HepG2 (cell line): ENCODE data around the gene HLA-F. TPM values are rescaled to one million over a fixed set of nuclear protein-coding genes. Genes with fewer than 3 reads are reported as not detected.

Experiments
- ATF1 ChIP-seq: IDR thresholded peaks from 2 replicates; pipeline ENCODE4 v1.6.1; 2016; ENCODE audit warnings: mild to moderate bottlenecking, control low read depth
- CREB1 ChIP-seq, 2 experiments: fragments of 450-650 bp in 1 of 2; IDR thresholded peaks; 2 replicates each; pipeline ENCODE4 v1.6.1; 2016 to 2017; ENCODE audit warnings: control low read depth in 1 of 2, mild to moderate bottlenecking in 1 of 2, missing compliant biosample characterization in 1 of 2, missing genetic modification characterization in 1 of 2
- DNMT3B ChIP-seq: conservative IDR thresholded peaks from 2 replicates; pipeline ENCODE4 v1.6.1; 2016; ENCODE audit warnings: missing biosample characterization, control low read depth
- FOXO1 ChIP-seq: sonication (generic); formaldehyde crosslinking; IDR thresholded peaks from 2 replicates; pipeline ENCODE4 v1.4.0; 2020; ENCODE audit warnings: missing genetic modification reagents
- HNRNPK ChIP-seq: fragments of 200-400 bp; formaldehyde crosslinking; IDR thresholded peaks from 2 replicates; pipeline ENCODE4 v1.6.1; 2018; ENCODE audit warnings: low read length, low read depth, moderate library complexity, mild to moderate bottlenecking; ENCODE audit not compliant: poor library complexity, severe bottlenecking
- HNRNPL ChIP-seq: fragments of 200-400 bp; formaldehyde crosslinking; IDR thresholded peaks from 2 replicates; pipeline ENCODE4 v1.6.1; 2017; ENCODE audit warnings: mild to moderate bottlenecking, low read depth, low read length
- IRF2 ChIP-seq: IDR thresholded peaks from 2 replicates; pipeline ENCODE4 v1.6.1; 2018; ENCODE audit warnings: missing genetic modification reagents, missing compliant biosample characterization
- MAZ ChIP-seq, 2 experiments: sonication (generic) in 1 of 2; formaldehyde crosslinking in 1 of 2; IDR thresholded peaks; 2 replicates each; pipeline versions ENCODE4 v1.5.0 to v1.6.1; 2012 to 2020; ENCODE audit warnings: low read depth in 2 of 2, mild to moderate bottlenecking in 2 of 2, borderline replicate concordance in 1 of 2, improper control_type of control experiment in 1 of 2, low read length in 1 of 2, missing genetic modification reagents in 1 of 2, moderate library complexity in 1 of 2
- NCOA2 ChIP-seq: sonication (generic); formaldehyde crosslinking; IDR thresholded peaks from 2 replicates; pipeline ENCODE4 v1.8.0; 2022; ENCODE audit warnings: inconsistent platforms
- PBX2 ChIP-seq: IDR thresholded peaks from 2 replicates; pipeline ENCODE4 v1.6.1; 2016; ENCODE audit warnings: control low read depth
- PHF20 ChIP-seq: sonication (generic); formaldehyde crosslinking; IDR thresholded peaks from 2 replicates; pipeline ENCODE4 v1.5.0; 2020; ENCODE audit warnings: mild to moderate bottlenecking, missing genetic modification reagents
- PITX1 ChIP-seq: sonication (generic); formaldehyde crosslinking; IDR thresholded peaks from 2 replicates; pipeline ENCODE4 v1.5.1; 2020; ENCODE audit warnings: mild to moderate bottlenecking, missing genetic modification reagents
- PTBP1 ChIP-seq: fragments of 200-400 bp; formaldehyde crosslinking; IDR thresholded peaks from 2 replicates; pipeline ENCODE4 v1.6.1; 2018; ENCODE audit warnings: low read length, low read depth; ENCODE audit not compliant: poor library complexity, severe bottlenecking
- RNF2 ChIP-seq: fragments of 450-650 bp; conservative IDR thresholded peaks from 2 replicates; pipeline ENCODE4 v1.6.1; 2016; ENCODE audit warnings: low read depth
- SRY ChIP-seq: sonication (generic); formaldehyde crosslinking; IDR thresholded peaks from 2 replicates; pipeline ENCODE4 v1.8.0; 2022; ENCODE audit warnings: mild to moderate bottlenecking, missing genetic modification reagents
- ZBTB43 ChIP-seq: sonication (generic); formaldehyde crosslinking; conservative IDR thresholded peaks from 2 replicates; pipeline ENCODE4 v1.4.0; 2020; ENCODE audit warnings: missing genetic modification reagents
- ZFP36L2 ChIP-seq: sonication (generic); formaldehyde crosslinking; IDR thresholded peaks from 2 replicates; pipeline ENCODE4 v1.4.0; 2020; ENCODE audit warnings: missing genetic modification reagents
- ZNF317 ChIP-seq: sonication (generic); formaldehyde crosslinking; IDR thresholded peaks from 2 replicates; pipeline ENCODE4 v1.5.0; 2020; ENCODE audit warnings: mild to moderate bottlenecking, missing genetic modification reagents
- ZNF552 ChIP-seq: sonication (generic); formaldehyde crosslinking; IDR thresholded peaks from 2 replicates; pipeline ENCODE4 v1.9.0; 2022; ENCODE audit warnings: missing genetic modification reagents, mild to moderate bottlenecking, borderline replicate concordance
- ZNF607 ChIP-seq: sonication (generic); formaldehyde crosslinking; IDR thresholded peaks from 2 replicates; pipeline ENCODE4 v1.5.1; 2020; ENCODE audit warnings: missing genetic modification reagents, mild to moderate bottlenecking, borderline replicate concordance
- polyA plus RNA-seq, 8 experiments: library from polyadenylated mRNA; depleted of rRNA in 3 of 8; stranded (reverse) in 7 of 8; unstranded in 1 of 8; fragments of >200 nt; fragmentation: Illumina TruSeq in 4 of 8; extraction: Trizol in 4 of 8; gene quantifications; 2 replicates each; pipeline versions ENCODE4 v1.2.1 to v1.2.3, GENCODE V29; 2011 to 2016; ENCODE audit warnings: low read depth in 4 of 8, missing spikeins in 1 of 8, mixed read lengths in 1 of 8; ENCODE audit not compliant: insufficient read depth in 1 of 8
- total RNA-seq, 5 experiments: library from RNA; depleted of rRNA; stranded (reverse); fragments of >200 nt; fragmentation: Illumina TruSeq; extraction: Trizol; gene quantifications; 2 replicates each; pipeline ENCODE4 v1.2.3, GENCODE V29; 2016; ENCODE audit warnings: low read depth in 1 of 5
- TF ChIP-seq, protein P1 (sequence below): sonication (generic); formaldehyde crosslinking; IDR thresholded peaks from 2 replicates; pipeline ENCODE4 v1.5.1; 2020; ENCODE audit warnings: mild to moderate bottlenecking, moderate library complexity, missing genetic modification reagents

HLA-F gene
- total and polyA plus RNA-seq, 2 of the 13 experiments (the other 11 are each of a cell fraction or from before 2014, with no cell fraction given) = 6.0 to 6.1 TPM

GRCh38 chr6:29753309-29753644 is 30.0 kb downstream of the HLA-F start (continued):
- no peak for TF ChIP-seq DNMT3B (CRISPR knock-in tag)
- no peak for TF ChIP-seq FOXO1
- TF ChIP-seq ATF1 (CRISPR knock-in tag) = peak; percentile 2; the same call in 1 of the 2 replicates
- no peak for TF ChIP-seq IRF2 (CRISPR knock-in tag)
- no peak for TF ChIP-seq RNF2
- no peak for TF ChIP-seq PHF20
- no peak for TF ChIP-seq CREB1 (IDR thresholded peaks at IDR 0.05)
- TF ChIP-seq CREB1 (CRISPR knock-in tag; IDR thresholded peaks at IDR 0.05) = peak; percentile 75; the same call in 1 of the 2 replicates
- TF ChIP-seq PITX1 (CRISPR knock-in tag) = no peak
- TF ChIP-seq ZNF317 (CRISPR knock-in tag) = no peak
- TF ChIP-seq ZNF607 (CRISPR knock-in tag) = no peak
- TF ChIP-seq HNRNPK = peak; percentile 78
- TF ChIP-seq MAZ (IDR thresholded peaks at IDR 0.05; ENCODE audit: borderline replicate concordance, low read depth, low read length) = 0 out of 2 replicates have a peak, but pooled peaks have one; percentile 31
- TF ChIP-seq MAZ (CRISPR knock-in tag; IDR thresholded peaks at IDR 0.05; ENCODE audit: low read depth) = no peak
- TF ChIP-seq, protein P1, sequence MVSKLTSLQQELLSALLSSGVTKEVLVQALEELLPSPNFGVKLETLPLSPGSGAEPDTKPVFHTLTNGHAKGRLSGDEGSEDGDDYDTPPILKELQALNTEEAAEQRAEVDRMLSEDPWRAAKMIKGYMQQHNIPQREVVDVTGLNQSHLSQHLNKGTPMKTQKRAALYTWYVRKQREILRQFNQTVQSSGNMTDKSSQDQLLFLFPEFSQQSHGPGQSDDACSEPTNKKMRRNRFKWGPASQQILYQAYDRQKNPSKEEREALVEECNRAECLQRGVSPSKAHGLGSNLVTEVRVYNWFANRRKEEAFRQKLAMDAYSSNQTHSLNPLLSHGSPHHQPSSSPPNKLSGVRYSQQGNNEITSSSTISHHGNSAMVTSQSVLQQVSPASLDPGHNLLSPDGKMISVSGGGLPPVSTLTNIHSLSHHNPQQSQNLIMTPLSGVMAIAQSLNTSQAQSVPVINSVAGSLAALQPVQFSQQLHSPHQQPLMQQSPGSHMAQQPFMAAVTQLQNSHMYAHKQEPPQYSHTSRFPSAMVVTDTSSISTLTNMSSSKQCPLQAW = no peak
- TF ChIP-seq HNRNPL = 0 out of 2 replicates have a peak, but pooled peaks have one; percentile 4
- no peak for TF ChIP-seq ZBTB43 (CRISPR knock-in tag)
- TF ChIP-seq ZFP36L2 (CRISPR knock-in tag) = no peak
- TF ChIP-seq SRY = no peak
- no peak for TF ChIP-seq PTBP1
- no peak for TF ChIP-seq ZNF552 (CRISPR knock-in tag)
- no peak for TF ChIP-seq NCOA2 (CRISPR knock-in tag)
- TF ChIP-seq PBX2 (CRISPR knock-in tag) = no peak
